HG03025 (cell line): ENCODE measurements around the gene PDGFB.

Source experiments
- ATAC-seq: cut with Tn5 transposase; IDR thresholded peaks from one replicate; pipeline ENCODE4 v1.9.1; 2021; ENCODE audit warnings: mild to moderate bottlenecking, moderate library complexity; ENCODE audit not compliant: unreplicated experiment, low FRiP score

PDGFB gene

DNA sequence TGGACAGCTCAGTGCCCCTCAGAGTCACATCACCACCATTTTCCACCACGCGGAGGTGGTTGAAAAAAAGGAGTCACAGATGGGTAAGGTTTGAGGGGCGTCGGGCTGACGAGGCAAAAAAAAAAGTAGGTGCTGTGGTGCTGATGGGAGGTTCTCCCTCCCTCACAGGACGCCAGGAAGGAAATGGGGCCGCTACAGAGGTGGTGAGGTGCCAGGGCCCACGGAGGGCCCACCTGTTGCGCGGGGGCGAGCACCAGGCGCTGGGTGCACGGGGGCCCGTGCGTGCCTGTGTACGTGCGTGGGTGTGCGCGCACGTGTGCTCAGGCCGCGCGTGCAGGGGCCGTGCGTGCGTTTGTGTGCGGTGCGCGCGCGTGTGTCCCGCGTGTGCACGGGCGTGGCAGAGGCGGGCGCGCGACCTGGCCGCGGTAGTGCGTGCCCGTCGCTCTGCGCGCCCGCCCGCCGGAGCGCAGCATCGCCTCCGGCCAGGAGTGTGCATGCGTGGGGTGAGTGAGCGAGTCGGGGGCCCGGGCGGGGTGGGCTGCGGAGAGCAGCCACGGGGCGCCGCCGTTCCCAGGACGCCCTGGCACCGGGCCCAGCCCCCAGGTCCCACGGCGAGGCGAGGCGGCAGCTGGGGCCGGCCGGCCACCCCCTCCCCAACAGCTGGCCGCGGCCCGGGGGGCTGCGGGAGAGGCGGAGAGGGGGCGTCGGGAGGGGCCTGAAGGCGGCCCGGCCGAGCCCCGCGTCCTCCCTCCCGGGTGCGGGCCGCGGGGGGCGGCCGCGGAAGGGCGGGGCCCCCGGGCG, 2.8 kb downstream of the PDGFB start:
- no peak for ATAC-seq

DNA sequence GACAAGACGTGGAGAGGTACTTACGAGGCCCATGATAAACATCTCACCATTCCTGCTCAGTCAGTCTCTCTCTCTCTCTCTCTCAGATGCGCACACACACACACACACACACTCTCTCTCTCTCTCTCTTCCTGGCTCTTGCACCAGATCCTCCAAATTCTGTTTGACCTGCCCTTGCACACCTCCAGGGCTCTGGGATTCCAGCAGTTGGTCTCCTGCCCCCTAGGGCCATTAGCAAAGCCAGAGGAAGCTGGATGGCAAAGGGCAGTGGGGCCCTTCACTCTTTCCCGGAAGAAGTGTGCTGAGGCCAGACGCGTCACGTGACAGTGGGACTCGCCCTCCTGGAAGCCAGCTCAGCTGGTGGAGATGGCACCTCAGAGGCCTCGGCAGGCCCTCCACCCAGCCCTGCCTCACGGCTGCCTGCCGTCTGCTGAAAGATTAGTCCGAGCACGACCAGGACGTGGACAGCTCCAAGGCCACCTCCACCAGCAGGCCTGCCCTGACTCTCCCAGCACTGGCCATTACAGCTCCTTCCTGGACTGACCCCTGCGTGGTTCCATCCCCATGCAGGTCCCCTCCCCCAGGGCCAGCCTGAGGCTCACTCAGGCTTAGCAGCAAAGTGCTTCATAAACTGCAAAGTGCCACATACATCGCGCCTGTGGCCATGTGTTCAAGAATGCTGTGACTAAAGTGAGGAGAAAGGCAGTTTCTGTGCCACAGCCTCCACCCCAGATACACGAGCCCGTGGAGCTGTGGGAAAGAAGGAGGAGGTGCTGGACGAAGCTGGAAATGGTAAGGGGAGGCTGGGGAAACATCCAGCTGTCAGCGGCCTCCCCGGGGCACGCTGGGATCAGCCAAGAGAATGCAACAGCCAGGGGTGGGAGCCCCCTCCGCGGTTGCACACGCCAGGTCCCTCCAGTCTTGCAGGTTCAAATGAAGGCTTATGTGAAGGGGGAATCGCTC, 3.7 kb downstream of the PDGFB start:
- no peak for ATAC-seq

DNA sequence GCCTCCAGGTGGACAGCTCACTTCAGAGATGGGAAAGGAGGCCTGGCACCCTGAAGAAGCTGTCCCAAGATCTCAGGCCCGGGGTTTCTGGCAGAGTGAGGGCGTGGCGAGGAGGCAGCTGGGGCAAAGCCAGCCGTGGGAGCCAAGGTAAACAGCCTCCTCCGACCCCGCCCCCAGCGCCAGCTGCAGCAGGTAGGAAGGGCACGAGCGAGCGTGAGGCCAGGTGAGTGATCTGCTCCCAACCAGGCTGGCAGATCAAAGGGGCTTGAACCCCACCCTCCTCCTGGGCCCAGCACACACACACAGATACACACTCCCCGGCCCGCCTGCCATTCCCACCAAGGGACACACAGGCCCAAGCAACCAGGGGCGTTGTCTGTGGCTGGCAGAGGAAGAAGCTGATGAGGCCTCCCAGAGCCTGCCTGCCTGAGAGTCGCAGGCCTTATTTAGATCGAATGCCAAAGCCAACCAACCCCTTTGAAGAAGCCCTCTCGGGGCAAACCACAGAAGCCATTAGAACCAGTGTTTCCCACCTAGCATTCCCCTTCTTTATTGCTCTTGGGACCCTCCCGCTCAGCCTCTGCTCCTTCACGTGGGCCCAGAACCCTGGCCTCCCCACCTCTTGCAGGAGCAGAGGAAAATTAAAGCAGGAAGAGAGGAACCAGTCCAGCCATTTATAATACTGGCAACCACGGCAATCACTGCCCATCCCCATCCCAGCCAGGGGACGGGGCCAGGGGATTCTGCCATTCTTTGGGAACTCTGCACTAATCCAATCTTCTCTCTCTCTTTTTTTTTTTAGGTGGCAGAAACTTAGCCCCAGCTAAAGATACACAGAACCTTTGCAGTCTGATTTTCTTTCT, 5.0 kb downstream of the PDGFB start:
- ATAC-seq = no peak

DNA sequence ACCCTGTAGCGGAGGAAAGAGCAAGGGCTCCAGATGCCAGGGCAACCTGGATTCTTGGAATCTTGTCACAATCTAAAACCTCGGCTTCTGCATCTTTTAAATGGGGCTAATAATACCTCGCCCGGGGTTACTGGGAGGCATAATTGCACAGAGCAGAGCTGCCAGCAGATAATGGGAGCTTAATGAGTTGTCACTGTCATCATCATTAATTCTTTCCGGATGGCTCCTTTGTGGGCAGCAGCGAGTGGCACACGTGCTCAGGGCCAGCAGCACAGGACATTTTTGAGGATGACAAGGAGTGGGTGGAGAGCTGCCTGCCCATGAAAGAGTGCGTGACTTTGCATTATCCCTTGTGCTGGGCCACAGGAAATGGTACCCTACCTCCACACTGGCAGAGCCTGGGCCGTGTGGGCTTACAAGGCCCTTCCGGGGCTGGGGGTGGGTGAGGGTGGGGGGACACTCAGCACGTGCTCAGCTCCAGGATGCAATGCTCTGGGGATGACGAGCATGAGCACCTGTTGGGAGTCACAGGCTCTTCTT, 5.7 kb downstream of the PDGFB start:
- no peak for ATAC-seq

DNA sequence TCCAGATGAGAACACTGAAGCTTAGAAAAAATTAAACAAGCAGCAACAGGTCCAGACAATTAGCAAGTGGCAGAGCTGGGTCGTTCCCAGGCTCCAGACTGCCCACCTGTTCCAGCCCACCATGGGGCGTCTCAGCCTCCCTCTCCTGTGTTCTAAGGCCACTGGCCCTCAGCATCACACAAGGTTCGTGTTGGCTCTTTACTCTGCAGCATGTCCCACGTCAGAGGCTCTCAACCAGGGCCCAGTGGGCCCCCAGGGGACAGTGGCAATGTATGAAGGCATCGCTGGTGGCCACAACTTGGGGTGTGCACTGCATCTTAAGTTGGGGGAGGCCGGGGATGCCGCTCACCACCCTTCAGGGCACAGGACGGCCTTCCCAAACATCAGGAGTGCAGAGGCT, 6.2 kb downstream of the PDGFB start:
- no peak for ATAC-seq

DNA sequence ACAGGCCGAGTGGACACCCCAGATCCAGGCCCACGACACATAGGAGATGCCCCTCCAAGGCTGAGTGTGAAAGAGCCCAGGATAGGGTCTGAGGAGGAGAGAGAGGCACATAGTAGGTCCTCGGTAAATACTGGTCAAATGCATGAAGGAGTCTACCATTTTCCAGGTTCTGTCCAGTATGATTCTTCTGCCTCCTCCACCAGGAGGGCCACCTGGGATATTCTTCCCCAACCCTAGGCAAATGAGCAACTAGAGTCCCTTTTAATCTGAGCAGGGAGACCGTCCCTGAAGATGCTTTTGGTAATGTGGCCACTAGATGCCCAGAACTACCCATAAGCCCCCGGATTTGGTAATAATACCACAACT, 6.7 kb downstream of the PDGFB start:
- no peak for ATAC-seq

DNA sequence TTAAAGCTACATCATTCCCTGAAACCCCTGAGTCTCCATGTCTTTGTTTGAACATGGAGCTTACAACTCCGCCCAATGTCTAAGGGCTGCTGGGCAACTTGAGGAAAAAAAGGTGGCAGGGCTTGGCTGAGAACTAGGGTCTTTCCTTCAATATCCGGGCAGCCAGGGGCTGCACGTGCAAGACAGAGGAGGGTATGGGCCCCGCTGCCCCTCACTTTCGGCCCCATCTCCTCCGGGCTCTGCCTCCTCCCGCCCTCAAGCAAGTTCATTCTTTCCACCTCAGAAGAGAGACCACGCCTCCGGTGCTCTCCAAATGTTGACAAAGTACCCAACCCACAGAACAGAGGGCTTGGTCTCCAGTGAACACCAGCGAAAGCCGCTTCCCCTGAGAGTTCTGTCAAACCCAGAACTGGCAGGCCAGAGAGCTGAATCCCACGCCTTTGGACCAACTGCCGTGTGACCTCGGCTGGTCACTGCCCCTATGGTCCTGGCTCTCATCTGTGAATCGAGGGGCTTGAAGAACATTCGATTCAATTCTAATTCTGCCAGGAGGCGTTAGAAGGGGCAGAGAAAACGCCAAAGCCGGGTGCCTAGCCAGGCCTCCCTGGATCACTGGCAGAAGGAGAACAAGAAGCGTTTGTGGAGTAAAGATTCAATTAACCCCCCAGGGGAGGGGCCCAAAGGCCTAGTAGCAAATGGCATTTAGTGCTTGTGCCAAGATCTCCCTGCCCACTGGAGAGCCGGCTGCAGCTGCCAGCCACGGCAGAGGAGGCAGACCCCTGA, 7.3 kb downstream of the PDGFB start:
- no peak for ATAC-seq

DNA sequence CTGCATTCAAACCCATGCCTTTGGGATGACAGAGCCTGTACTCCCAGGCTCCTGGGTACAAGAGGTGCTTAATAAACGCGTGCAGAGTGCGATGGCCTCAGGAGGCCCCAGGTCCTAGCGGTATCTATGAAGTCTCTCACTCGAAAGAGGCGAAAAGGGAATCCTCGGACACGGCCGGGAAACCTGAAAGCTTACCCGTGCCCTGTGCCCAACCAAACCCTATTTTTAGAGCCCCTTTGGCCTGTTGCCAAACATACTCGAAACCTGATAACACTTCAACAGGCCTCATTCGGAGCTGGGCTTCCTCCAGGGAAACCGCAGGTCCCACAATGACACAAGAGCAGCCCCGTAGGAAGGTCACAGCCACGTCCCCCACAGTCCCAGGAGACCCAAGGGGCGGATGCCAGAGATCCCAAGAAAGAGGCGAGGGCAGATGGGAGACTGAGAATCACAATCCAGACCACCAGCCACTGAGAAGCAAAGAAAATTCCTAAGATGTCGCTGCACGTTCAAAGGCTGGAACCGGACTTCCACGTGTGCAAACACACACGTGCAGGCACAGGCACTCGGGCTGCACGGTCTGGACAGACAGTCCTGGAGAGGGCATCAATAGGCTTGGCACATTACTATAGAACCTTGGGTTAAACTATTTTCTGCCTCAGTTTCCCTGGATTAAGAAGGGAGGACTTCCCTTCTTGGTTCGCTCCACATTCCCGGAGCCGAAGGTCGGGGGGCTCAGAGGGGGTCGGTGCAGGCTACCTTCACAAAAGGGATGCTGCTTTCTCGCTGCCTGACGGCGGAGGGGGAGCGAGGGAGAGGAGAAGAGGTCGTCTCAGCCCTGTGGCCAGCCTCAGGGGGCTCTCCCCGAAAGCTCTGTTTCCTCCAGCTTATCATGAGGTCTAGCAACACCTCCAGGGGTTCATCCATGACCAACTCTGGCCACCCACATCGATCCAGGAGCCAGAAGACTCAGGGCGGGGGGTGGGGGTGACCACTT, 8.2 kb downstream of the PDGFB start:
- no peak for ATAC-seq

DNA sequence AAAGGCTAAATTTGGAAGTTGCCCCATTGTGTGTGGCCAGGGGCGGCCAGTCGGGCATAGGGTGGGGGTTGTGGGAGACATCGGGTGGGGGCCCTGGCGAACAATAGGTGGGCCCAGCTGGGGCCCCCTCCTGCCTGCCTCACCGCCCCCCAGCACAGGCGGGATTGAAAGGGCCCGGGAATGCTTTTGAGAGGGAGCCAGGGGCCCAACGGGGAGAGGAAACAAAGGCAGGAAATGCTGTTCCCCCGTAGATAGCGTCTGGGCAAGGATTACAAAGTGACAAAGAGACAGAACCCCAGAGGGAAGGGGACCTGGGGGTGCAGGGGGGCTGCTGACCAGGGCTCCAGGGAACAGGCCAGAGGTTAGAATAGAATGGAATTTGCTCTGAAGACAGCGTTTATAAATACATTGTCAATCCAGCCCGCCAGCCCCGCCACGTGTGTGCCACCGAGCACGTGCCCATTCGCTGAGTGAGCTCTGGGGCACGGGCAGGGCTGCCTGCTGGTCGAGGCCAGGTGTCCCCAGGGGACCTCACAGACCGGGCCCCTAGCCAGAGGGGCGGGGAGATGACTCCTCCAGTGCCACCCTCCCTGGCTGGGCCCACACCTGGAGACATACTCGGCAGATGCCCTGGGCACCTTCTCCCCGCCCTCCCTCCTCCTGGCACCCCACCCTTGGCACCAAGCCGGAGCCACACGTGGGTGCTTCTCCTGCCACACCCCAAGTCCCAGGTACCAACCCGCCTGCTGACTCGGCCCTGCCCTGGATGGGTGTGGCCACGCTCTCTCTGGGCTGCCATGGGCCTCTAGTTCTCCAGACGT, 9.7 kb downstream of the PDGFB start:
- ATAC-seq = no peak

DNA sequence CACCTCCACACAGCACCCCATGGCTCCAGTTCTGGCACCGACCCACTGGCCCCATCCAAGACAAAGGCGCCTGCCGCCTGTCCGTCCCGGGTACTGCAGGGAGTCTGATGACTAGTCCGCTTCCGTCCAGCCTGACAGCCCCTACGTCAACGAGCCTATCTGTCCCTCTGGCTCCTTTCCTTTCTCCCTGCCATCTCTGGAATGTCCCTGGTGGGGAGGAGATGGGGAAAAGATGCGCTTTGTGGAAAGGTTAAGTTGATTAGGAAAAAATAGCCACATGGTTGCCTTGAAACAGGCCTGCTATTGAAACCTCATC, 10.4 kb downstream of the PDGFB start:
- no peak for ATAC-seq

DNA sequence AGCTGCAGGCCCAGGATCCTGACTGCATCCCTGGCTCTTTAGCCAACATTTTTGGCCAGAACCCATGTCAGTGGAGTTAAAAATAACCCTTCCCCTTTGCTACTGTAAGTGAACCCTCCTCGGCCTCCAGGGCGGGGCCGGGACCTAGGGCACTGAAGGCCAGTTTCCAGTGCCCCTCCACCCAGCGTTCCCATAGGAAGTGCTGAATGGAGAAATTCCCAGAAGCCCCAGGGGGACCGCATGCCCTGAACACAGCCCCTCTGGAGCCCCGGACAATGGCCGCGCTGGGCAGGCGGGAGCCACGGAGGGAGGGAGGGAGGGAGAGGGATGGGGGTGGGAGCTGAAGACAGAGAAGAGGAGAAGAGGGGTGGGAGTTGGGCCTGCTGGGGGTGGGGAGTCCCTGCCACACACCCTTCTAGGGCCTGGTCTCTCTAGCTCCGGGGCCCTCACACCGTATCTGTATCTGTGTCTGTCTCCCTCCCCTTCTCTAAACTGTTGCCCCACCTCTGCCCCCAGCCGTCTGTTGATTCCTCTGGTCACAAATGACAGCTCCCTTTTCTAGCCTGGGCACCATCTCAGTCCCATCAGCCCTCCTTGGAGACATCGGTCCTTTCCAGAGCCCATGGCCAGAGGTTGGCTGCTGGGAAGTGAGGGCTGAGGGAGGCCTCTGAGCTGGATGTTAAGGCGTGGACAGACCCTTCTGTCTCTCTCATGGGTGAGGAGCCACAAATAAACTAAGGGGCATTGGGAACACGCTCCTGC, 10.9 kb downstream of the PDGFB start:
- ATAC-seq = no peak

DNA sequence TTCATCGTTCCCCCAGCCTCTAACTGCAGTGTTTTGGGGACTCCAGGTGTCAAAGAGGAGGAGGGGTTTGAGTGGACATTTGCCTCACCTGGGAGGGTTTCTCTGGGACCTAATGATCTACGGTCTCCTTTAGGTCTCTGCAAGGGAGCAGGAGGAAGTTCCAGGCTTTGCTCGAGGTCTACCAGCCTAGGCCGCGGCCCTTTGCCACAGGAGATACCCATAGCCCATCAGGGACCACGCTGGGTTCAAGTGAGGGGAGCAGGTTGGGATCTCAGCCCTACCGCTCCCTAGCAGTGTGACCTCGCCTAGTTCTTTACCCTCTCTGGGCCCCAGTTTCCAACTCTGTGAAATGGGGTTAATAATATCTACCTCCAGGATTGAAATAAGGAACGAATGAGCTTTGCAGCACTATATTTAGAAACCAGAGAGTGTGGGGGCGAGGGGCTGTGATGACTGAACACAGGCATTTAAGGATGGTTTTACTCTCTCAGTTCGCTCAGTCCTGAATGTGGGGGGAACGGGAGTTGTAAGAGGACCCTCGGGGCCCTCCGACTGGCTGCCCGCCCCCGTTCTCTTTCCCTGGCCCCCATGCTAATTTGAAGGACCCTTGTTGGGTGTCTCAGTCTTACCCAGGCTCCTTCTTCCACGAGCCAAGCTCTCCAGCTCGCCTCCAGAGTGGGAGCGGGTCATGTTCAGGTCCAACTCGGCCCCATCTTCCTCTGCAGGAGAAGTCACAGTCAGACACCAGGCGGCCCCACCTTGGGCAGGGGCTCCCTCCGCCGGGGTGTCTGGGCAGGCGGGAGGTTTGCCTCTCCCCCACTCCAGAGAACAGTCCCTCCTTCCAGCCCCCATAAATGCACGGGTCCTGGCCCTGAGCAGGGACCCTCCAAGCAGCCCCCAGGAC, 11.7 kb downstream of the PDGFB start:
- ATAC-seq = no peak

DNA sequence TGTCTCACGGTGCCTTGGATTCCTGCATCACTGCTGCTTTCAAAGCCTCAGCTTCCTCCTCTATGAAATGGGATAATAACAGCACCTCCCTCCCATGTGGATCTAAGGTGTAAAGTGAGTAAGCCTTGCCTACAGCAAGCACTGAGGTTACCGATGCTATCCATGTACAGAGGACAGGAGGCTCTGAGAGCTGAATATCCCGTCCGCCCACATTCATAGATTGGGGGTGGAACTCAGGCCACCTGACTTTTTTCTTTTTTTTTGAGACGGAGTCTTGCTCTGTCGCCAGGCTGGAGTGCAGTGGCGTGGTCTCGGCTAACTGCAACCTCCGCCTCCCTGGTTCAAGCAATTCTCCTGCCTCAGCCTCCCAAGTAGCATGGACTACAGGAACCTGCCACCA, 12.5 kb downstream of the PDGFB start:
- no peak for ATAC-seq

DNA sequence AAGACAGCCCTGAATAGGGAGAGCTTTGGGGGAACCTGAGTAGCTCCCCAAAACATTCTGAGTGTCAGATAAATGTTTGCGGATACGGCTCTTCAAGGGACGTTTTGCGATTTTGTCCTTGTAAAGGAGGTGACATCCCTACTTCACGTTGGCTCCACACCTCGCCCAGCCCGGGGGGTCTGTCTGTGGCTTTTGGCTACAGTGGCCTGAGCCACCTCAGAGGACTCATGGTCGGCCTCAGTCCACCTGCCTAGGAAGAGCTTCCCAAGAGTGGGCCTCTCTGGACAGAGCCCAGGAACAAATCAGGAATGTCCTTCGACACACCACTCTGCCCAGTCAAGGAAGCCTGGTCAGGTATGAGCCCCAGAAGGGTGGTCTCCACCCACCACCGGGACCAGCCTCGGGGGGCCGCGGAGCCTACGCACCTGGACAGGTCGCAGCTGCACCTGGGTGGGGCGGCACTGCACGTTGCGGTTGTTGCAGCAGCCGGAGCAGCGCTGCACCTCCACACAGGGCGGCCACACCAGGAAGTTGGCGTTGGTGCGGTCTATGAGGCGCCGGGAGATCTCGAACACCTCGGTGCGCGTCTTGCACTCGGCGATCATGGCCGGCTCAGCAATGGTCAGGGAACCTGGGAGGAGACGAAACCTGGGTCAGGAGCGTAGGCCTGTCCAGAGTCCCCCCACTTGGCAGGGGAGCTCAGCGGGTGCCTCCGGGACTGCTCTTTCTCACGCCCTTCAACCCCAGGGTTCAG, 13.4 kb downstream of the PDGFB start:
- no peak for ATAC-seq
